ENCODE data around the gene SPDYE17. TPM values are rescaled to one million over a fixed set of nuclear protein-coding genes. Genes with fewer than 3 reads are reported as not detected.
"Not testable (repeated sequence)": the region's sequence is repeated elsewhere in the genome, so short reads cannot be mapped to it uniquely, and the experiment has no call there.

SPDYE17 gene
- total and polyA plus RNA-seq, 2 of the 4 experiments (the other 2 are of a cell fraction): not detected

GRCh38 chr7:76992204-76992603 is 40.0 kb downstream of the SPDYE17 start:
- H4K20me1 ChIP-seq (ENCODE audit: insufficient read depth, low read length); in situ Hi-C loops (cut with MboI; ENCODE audit: low sequenced_read_pairs); H2BK15ac ChIP-seq (ENCODE audit: low read depth, low read length); H2AK9ac ChIP-seq (replicated peaks; ENCODE audit: low read depth, low read length, poor library complexity); H3K4me1 ChIP-seq (ENCODE audit: control insufficient read depth, insufficient read depth, low read length); H3K9me3 ChIP-seq (ENCODE audit: control insufficient read depth, insufficient read depth, low read length); dilution Hi-C loops (cut with HindIII; ENCODE audit: low sequenced_read_pairs, unreplicated experiment); H4K91ac ChIP-seq (ENCODE audit: insufficient read depth, low read depth, low read length); H3K9ac ChIP-seq (ENCODE audit: low read depth, low read length); ATAC-seq (ENCODE audit: low read depth); H3K56ac ChIP-seq (ENCODE audit: extremely low read depth, insufficient read depth, low read length); intact Hi-C loops (cut with micrococcal nuclease); H3K14ac ChIP-seq (replicated peaks; ENCODE audit: low read depth, low read length); POLR2A ChIA-PET (ENCODE audit: unreplicated experiment); H3K27ac ChIP-seq (ENCODE audit: insufficient read depth, low read length); H4K8ac ChIP-seq (ENCODE audit: low read depth in 2 of 2, low read length in 2 of 2); BruUV-seq (replicated peaks); H3K9me1 ChIP-seq (ENCODE audit: insufficient read depth, low read length); H4K5ac ChIP-seq (ENCODE audit: low read depth, low read length); H3K4ac ChIP-seq (ENCODE audit: low read depth, low read length); H2AFZ ChIP-seq (replicated peaks; ENCODE audit: low read length, poor library complexity); H3K23ac ChIP-seq (ENCODE audit: low read depth, low read length); H2AK5ac ChIP-seq (ENCODE audit: low read depth, low read length); CTCF ChIA-PET; DNase-seq; H3K4me2 ChIP-seq (ENCODE audit: low read depth, low read length); H3K27me3 ChIP-seq (ENCODE audit: control insufficient read depth, insufficient read depth, low read length); H2BK120ac ChIP-seq (ENCODE audit: low read depth, low read length); H3K4me3 ChIP-seq (ENCODE audit: insufficient read depth, low read depth, low read length); H3K18ac ChIP-seq (ENCODE audit: low read depth, low read length); H2BK5ac ChIP-seq (ENCODE audit: low read depth, low read length, poor library complexity, severe bottlenecking); H2BK20ac ChIP-seq (ENCODE audit: low read depth, low read length); H3K79me1 ChIP-seq (ENCODE audit: low read depth in 1 of 2, low read length in 2 of 2); H3K36me3 ChIP-seq (ENCODE audit: control insufficient read depth, insufficient read depth, low read length): not testable (repeated sequence)
- no CpG with 5 or more reads among the region's 18 CpGs for WGBS, 2 experiments (ENCODE audit: extremely low coverage in 2 of 2, insufficient read length in 1 of 2)

GRCh38 chr7:76990202-76990601 is 42.0 kb downstream of the SPDYE17 start:
- CTCF ChIA-PET; in situ Hi-C loops (cut with MboI; ENCODE audit: low sequenced_read_pairs): not testable (repeated sequence)

More at GRCh38 chr7:76990202-76990601, 42.0 kb downstream of the SPDYE17 start:
- H2BK120ac ChIP-seq (ENCODE audit: low read depth, low read length); H4K20me1 ChIP-seq (ENCODE audit: insufficient read depth, low read length); H3K27ac ChIP-seq (ENCODE audit: insufficient read depth, low read length); H4K8ac ChIP-seq (ENCODE audit: low read depth in 2 of 2, low read length in 2 of 2); H3K9me3 ChIP-seq (ENCODE audit: control insufficient read depth, insufficient read depth, low read length); H3K9ac ChIP-seq (ENCODE audit: low read depth, low read length); dilution Hi-C loops (cut with HindIII; ENCODE audit: low sequenced_read_pairs, unreplicated experiment); H2BK20ac ChIP-seq (ENCODE audit: low read depth, low read length); H3K4me2 ChIP-seq (ENCODE audit: low read depth, low read length); H3K4me3 ChIP-seq (ENCODE audit: insufficient read depth, low read depth, low read length); H3K4me1 ChIP-seq (ENCODE audit: control insufficient read depth, insufficient read depth, low read length); H2BK15ac ChIP-seq (ENCODE audit: low read depth, low read length); H2AFZ ChIP-seq (replicated peaks; ENCODE audit: low read length, poor library complexity); POLR2A ChIA-PET (ENCODE audit: unreplicated experiment); H3K79me1 ChIP-seq (ENCODE audit: low read depth in 1 of 2, low read length in 2 of 2); H3K9me1 ChIP-seq (ENCODE audit: insufficient read depth, low read length); H3K18ac ChIP-seq (ENCODE audit: low read depth, low read length); H2BK5ac ChIP-seq (ENCODE audit: low read depth, low read length, poor library complexity, severe bottlenecking); intact Hi-C loops (cut with micrococcal nuclease); H2AK5ac ChIP-seq (ENCODE audit: low read depth, low read length); H3K27me3 ChIP-seq (ENCODE audit: control insufficient read depth, insufficient read depth, low read length); H2AK9ac ChIP-seq (replicated peaks; ENCODE audit: low read depth, low read length, poor library complexity); H4K5ac ChIP-seq (ENCODE audit: low read depth, low read length); H3K14ac ChIP-seq (replicated peaks; ENCODE audit: low read depth, low read length); H3K36me3 ChIP-seq (ENCODE audit: control insufficient read depth, insufficient read depth, low read length); H3K23ac ChIP-seq (ENCODE audit: low read depth, low read length); H4K91ac ChIP-seq (ENCODE audit: insufficient read depth, low read depth, low read length); BruUV-seq (replicated peaks); H3K4ac ChIP-seq (ENCODE audit: low read depth, low read length); H3K56ac ChIP-seq (ENCODE audit: extremely low read depth, insufficient read depth, low read length); DNase-seq; ATAC-seq (ENCODE audit: low read depth): not testable (repeated sequence)
- no CpG with 5 or more reads among the region's 12 CpGs for WGBS, 2 experiments (ENCODE audit: extremely low coverage in 2 of 2, insufficient read length in 1 of 2)

Measured in IMR-90 (cell line).